Kidney (tissue), 14 donors: ENCODE results near the gene CEBPG. TPM values are rescaled to one million over a fixed set of nuclear protein-coding genes. Genes with fewer than 3 reads are reported as not detected.

Experiments
- DNase-seq, 5 donors: peaks; one replicate each; pipeline ENCODE4 v3.0.0-alpha.2; 2013 to 2020
- FAIRE-seq: peaks from 2 replicates; lab custom pipeline; 2012; peaks lifted over from hg19 to GRCh38; lab: Jason Lieb, UNC
- H3K27ac ChIP-seq, 2 donors: one replicate each; pipeline ENCODE4 v1.7.0; 2013; ENCODE audit warnings: low read depth in 2 of 2, low read length in 2 of 2, inconsistent platforms in 1 of 2
- H3K27me3 ChIP-seq: one replicate; pipeline ENCODE4 v1.7.1; 2013; ENCODE audit warnings: low read length, inconsistent platforms; ENCODE audit not compliant: control insufficient read depth, insufficient read depth
- H3K36me3 ChIP-seq, 3 donors: one replicate each; pipeline versions ENCODE4 v1.7.0 to v1.7.1; 2013; ENCODE audit warnings: low read length in 3 of 3, control low read depth in 1 of 3, inconsistent platforms in 1 of 3; ENCODE audit not compliant: insufficient read depth in 3 of 3, control insufficient read depth in 2 of 3
- H3K4me1 ChIP-seq, 3 donors: one replicate each; pipeline versions ENCODE4 v1.7.0 to v1.7.1; 2013; ENCODE audit warnings: low read length in 3 of 3, inconsistent platforms in 1 of 3, low read depth in 1 of 3; ENCODE audit not compliant: control insufficient read depth in 2 of 3, insufficient read depth in 2 of 3
- H3K4me3 ChIP-seq, 3 donors: one replicate each; pipeline versions ENCODE4 v1.7.0 to v1.8.1; 2013; ENCODE audit warnings: low read length in 3 of 3, control low read depth in 1 of 3, inconsistent platforms in 1 of 3
- H3K9ac ChIP-seq, 3 donors: one replicate each; pipeline versions ENCODE4 v1.7.0 to v1.7.1; 2013; ENCODE audit warnings: low read length in 3 of 3, control low read depth in 1 of 3, inconsistent platforms in 1 of 3
- H3K9me3 ChIP-seq, 3 donors: one replicate each; pipeline versions ENCODE4 v1.7.0 to v1.7.1; 2013; ENCODE audit warnings: low read length in 3 of 3, control low read depth in 1 of 3, inconsistent platforms in 1 of 3; ENCODE audit not compliant: control insufficient read depth in 2 of 3, insufficient read depth in 1 of 3
- intact Hi-C: fragments of 100-400 bp; cut with DNase I; formaldehyde crosslinking; loops from one replicate; pipeline ENCODE4 v1.11.1; 2022
- polyA plus RNA-seq: library from polyadenylated mRNA; stranded (reverse); fragments of 350-450 nt; fragmentation: Illumina TruSeq; extraction: RNeasy Lipid Tissue Mini Kit (QIAGEN cat#74804); gene quantifications from one replicate; pipeline ENCODE4 v1.2.3, GENCODE V29; 2014; ENCODE audit warnings: low read depth, low replicate concordance; ENCODE audit not compliant: insufficient read depth
- total RNA-seq: library from RNA; stranded (reverse); fragmentation: NEBNext Ultra II Directional; extraction: Animal tissue kit (Norgen Biotek cat#: 25700); gene quantifications from one replicate; pipeline ENCODE4 v1.2.1, GENCODE V29; 2021
- TF ChIP-seq, protein P1 (sequence below): IDR thresholded peaks from 3 replicates; pipeline ENCODE4 v1.5.1; 2012; ENCODE audit warnings: mild to moderate bottlenecking, moderate library complexity, borderline replicate concordance; ENCODE audit not compliant: insufficient read depth; ENCODE audit errors: extremely low read depth
- donor health status: control.
- donor health status: control.
- donor health status: control.
- donor health status: control.
- donor health status: control.
- donor health status: DM: yes; HTN: yes; CAD: no.
- donor health status: Normal renal cell carcinoma (clear cell type).

The CEBPG gene
- total and polyA plus RNA-seq, 2 donors from 2014 or later = 13.0 to 22.4 TPM

DNA sequence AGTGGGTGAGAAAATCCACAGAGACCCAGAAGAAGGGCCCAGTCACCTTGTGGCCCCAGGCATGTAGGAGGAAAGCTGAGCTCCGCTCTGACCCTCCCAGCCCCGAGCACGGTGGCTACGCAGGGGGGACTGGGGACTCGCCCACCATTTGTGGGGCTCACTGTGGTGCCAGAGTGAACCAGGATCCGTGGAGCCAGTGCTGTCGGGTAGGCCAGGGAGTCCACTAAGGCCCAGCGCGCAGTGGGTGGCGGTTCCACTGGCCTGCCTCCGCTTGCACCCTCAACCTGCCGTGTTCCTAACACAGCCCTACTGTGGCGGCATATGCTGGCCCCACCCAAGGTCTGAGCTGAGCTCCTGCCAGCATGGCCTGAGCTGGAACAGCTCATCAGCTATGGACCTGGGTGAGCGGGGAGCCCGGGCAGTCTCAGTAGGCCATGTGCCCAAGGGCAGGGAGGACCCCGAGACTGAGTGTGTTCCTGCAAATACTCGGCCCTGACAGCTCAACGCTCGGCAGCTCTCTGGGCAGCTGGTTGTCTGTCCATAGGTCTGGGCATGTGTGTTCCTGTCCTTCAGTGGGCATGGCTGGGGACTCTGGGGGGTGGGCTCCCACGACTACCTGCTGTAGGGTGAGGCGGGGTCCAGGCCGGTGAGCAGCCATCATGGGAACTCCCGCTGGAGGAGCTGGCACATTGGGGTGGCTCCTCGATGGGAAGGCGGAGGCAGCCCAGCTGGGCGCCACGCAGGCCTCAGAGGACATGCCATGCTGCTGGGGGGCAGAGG lies 36.6 kb downstream of the CEBPG start:
- intact Hi-C loops = loop anchor here (5.0 to 10.0 kb wide), 2 partner anchors 173 to 365 kb away; no protein-coding TSS in a partner anchor
- Histone ChIP-seq H3K27ac (no peak overlapping the region), H3K9ac (no peak overlapping the region), H3K4me1 (peaks cover 0 to 3% (median 2%) of the 10 kb centered on the region in 3 donors), H3K9me3 (no peaks in the 10 kb centered on the region), H3K27me3 (no peaks in the 10 kb centered on the region), H3K4me3 (no peak overlapping the region), H3K36me3 (peaks cover 0 to 18% (median 2%) of the 10 kb centered on the region in 3 donors)
- DNase-seq = peak in 1 of 5 donors; percentile 72
- FAIRE-seq = no peak
- TF ChIP-seq, protein P1, sequence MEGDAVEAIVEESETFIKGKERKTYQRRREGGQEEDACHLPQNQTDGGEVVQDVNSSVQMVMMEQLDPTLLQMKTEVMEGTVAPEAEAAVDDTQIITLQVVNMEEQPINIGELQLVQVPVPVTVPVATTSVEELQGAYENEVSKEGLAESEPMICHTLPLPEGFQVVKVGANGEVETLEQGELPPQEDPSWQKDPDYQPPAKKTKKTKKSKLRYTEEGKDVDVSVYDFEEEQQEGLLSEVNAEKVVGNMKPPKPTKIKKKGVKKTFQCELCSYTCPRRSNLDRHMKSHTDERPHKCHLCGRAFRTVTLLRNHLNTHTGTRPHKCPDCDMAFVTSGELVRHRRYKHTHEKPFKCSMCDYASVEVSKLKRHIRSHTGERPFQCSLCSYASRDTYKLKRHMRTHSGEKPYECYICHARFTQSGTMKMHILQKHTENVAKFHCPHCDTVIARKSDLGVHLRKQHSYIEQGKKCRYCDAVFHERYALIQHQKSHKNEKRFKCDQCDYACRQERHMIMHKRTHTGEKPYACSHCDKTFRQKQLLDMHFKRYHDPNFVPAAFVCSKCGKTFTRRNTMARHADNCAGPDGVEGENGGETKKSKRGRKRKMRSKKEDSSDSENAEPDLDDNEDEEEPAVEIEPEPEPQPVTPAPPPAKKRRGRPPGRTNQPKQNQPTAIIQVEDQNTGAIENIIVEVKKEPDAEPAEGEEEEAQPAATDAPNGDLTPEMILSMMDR = no peak

DNA sequence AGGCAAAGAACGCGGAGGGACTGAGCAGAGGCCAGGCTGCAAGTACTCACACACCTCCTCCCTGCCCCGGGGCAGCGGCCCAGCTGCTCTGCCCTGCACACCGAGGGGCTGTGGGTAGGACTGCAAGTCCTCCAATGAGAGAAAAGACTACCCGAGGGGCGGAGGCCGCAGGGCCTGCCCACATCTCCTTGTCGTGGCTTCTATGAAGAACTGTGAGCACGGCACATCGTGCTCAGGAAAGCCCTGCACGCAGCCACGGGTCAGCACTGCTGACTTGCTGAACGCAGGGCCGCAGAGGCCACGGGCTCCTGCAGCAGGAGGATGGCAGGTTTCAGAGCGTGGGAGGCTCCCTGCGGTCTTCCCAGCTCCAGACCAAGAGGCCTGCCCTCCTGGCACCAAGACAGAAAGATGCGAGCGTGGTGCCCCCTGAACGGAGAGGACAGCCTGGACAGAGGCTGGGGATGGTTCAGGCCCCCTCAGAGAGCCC lies 37.4 kb downstream of the CEBPG start:
- DNase-seq (peak in 1 of 5 donors; percentile 55), FAIRE-seq (no peak)
- Histone ChIP-seq H3K9me3 (no peaks in the 10 kb centered on the region), H3K27ac (no peak overlapping the region), H3K9ac (no peak overlapping the region), H3K36me3 (peaks cover 0 to 18% (median 2%) of the 10 kb centered on the region in 3 donors), H3K4me1 (peaks cover 0 to 3% (median 2%) of the 10 kb centered on the region in 3 donors), H3K27me3 (no peaks in the 10 kb centered on the region), H3K4me3 (no peak overlapping the region)
- TF ChIP-seq, protein P1 = no peak
- intact Hi-C loops = loop anchor here (10.0 kb wide), 1 partner anchor 364 kb away; no protein-coding TSS in a partner anchor

DNA sequence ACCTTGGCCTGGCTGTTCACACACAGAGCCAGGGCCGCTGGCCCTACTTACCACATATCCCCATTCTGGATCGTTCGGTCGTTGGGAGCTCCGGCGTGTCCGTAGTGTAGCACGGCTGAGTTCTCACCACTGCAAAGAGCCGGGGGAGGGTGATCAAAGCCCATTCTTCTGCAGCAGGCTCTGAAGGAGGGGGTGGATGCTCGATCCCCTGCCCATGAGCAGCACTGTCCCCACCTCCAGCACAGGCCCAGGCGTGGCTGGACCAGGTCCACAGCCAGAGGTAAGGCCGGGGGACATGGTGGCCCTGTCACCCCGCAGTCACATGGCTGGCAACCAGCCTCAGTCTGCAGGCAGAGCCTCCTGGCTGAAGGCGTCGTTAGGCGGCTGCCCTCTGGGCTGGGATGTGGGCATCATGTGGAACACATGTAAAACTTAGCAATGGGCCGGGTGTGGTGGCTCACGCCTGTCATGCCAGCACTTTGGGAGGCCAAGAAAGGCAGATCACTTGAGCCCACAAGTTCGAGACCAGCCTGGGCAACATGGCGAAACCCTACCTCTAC lies 38.2 kb downstream of the CEBPG start:
- peaks cover 0 to 18% (median 0%) of the 10 kb centered on the region in 3 donors for H3K36me3 ChIP-seq
- H3K9me3 ChIP-seq = no peaks in the 10 kb centered on the region
- FAIRE-seq = no peak
- no peak overlapping the region for H3K4me3 ChIP-seq
- H3K4me1 ChIP-seq = peaks cover 0 to under 1% (median 0%) of the 10 kb centered on the region in 3 donors
- H3K27ac ChIP-seq = no peak overlapping the region
- H3K27me3 ChIP-seq = no peaks in the 10 kb centered on the region
- intact Hi-C loops = loop anchor here (10.0 kb wide), 1 partner anchor 363 kb away; no protein-coding TSS in a partner anchor
- TF ChIP-seq, protein P1 = no peak
- peak in 1 of 5 donors; percentile 56 for DNase-seq
- H3K9ac ChIP-seq = no peak overlapping the region
